Muscle of back (tissue), 11 donors: Measurements from ENCODE around the gene CPPED1. TPM values are rescaled to one million over a fixed set of nuclear protein-coding genes. Genes with fewer than 3 reads are reported as not detected.

ENCODE experiments used
- DNase-seq, 3 donors: peaks; one replicate each; pipeline versions ENCODE4 v3.0.0 to v3.0.0-alpha.2; 2013
- polyA plus RNA-seq, 10 donors: library from polyadenylated mRNA; unstranded; fragments of 120-200 nt; gene quantifications; one replicate each; pipeline ENCODE4 v1.2.1, GENCODE V29; 2013; ENCODE audit not compliant: insufficient read length in 10 of 10

The CPPED1 gene
- polyA plus RNA-seq, 10 donors = 5.9 to 10.0 (median 7.7) TPM

DNA sequence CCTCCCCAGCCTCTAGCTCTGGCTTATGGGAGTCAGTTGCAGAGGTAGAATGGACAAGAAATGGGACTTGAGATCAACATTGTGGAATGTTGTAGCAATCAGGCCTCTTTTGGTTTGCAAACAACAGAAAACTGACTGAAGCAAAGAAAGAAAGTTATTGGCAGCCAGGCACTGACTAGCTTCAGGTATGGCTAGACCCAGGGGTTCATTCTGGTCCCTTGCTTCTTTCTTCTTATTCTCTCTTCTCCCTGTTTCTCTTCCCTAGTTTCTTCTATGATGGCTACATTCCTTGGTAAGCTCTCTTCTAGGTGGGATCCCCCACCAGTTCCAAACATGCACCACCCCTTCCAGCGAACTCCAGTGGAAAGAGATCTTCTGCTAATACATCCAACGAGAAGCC lies 154.3 kb downstream of the CPPED1 start:
- DNase-seq = no peak

GRCh38 chr16:12646490-12647274 lies 157.0 kb downstream of the CPPED1 start:
- no peak for DNase-seq

DNA sequence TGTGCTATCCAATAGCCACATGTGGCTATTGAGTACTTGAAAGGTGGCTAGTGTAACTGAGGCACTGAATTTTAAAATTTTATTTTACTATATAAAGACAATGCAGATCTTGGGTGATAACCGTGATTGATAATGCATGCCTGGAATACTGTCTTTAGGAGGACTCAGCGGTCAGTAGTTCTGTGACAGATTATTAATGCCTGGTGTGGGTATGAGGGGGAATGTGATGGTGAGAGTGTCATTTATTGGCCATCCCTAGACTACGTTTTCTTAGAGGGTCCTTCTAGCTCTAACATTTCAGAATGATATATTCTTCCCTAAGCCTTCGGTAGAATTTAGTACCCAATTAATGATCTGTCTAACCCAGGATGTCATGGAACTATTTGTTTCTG lies 157.6 kb downstream of the CPPED1 start:
- no peak for DNase-seq

GRCh38 chr16:12643034-12643455 lies 160.6 kb downstream of the CPPED1 start:
- no peak for DNase-seq

GRCh38 chr16:12639044-12639443 lies 164.6 kb downstream of the CPPED1 start:
- no peak for DNase-seq

- no peak for DNase-seq
Measured at GRCh38 chr16:12637002-12637401, 166.7 kb downstream of the CPPED1 start.

- DNase-seq = no peak
Measured at GRCh38 chr16:12629271-12629670, 174.4 kb downstream of the CPPED1 start.

DNA sequence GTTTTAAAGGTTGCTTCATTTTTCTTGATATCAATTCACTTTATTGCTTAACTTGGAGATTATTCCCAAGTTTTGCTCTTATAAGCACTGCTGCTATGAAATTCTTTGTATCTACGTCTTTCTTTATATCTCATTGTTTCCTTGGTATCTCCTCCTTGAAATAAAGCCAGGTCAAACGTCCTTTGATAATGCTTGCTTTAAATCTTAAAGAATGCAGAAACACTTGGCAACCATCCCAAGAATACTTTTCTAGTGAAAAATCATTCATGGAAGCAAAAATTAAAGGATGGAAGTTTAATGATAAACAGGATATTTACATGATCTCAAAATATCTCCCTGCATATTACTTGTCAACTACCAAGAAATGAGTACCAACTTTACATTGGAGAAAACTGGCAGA lies 175.2 kb downstream of the CPPED1 start:
- DNase-seq = no peak

GRCh38 chr16:12627394-12627793 lies 176.3 kb downstream of the CPPED1 start:
- DNase-seq = no peak

DNA sequence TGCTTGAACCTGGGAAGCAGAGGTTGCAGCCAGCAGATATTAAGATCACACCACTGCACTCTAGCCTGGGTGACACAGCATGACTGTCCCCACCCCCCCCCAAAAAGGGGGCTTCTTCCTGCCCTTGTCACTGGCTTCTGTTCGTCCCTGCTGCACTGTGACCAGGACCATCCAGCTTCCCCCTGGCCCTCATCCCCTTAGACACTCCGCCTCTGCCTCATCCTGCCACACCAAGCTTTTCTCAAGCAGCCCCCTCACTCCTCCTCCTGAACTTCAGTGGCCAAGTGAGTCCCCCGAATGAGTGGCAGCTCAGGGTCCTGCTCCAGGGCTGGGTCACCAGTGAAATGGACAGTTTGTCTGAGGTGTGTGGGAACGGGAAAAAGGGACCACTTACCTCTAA lies 177.3 kb downstream of the CPPED1 start:
- DNase-seq = no peak

DNA sequence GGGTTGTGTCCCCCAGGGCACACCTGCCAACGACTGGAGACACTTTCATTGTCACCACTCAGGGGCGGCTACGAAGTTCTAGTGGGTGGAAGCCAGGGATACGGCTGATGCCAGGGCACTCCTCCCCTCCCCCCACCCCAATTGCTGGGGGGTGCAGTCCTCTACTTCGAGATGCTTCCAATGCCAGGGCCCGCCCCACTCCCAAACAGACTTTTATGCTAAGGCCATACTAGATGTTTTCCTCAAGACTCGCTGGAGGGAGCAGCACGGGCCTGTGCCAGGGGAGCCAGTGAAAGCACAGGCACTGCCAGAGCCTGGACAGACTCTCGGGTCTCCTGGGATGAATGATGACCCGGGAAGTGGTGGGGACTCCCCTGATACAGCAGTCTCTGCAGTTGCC lies 178.0 kb downstream of the CPPED1 start:
- no peak for DNase-seq

GRCh38 chr16:12625068-12625467 lies 178.6 kb downstream of the CPPED1 start:
- no peak for DNase-seq

DNA sequence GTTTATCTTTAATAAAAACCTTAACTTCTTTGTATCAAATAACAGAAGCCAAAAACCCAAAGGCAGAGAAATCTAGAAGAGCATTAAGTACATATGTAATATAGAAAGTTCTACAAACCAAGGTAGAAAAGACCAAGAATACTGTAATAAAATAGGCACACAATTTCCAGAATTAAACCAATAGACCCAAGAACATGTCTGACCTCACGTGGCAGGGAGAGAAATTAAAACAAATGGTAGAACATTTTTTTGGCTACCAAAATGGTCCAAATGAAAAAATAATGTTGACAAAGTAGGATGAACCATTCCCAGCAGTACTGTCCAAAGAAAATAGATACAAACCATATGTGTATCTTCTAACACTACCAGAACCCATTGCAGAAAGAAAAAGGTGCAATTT lies 183.5 kb downstream of the CPPED1 start:
- DNase-seq = no peak

DNA sequence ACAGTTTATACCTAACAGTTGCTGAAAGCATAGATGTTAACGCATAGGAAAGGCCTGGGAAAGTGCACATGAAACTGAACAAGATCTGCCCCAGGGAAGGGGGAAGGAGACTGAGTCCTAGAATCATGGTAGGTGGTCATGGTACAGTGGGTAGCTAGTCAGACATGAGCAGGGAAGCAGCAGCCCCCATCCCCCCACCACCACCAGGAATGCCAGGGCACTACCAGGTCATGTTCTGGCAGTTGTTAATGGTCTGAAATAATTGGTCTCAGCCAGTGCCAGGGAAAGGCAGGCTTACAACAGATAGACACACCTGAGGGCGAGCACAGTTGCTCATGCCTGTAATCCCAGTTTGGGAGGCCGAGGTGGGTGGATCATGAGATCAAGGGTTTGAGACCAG lies 185.2 kb downstream of the CPPED1 start:
- DNase-seq = no peak

GRCh38 chr16:12617401-12617819 lies 186.3 kb downstream of the CPPED1 start:
- no peak for DNase-seq

GRCh38 chr16:12614662-12615278 lies 188.9 kb downstream of the CPPED1 start:
- DNase-seq = no peak

DNA sequence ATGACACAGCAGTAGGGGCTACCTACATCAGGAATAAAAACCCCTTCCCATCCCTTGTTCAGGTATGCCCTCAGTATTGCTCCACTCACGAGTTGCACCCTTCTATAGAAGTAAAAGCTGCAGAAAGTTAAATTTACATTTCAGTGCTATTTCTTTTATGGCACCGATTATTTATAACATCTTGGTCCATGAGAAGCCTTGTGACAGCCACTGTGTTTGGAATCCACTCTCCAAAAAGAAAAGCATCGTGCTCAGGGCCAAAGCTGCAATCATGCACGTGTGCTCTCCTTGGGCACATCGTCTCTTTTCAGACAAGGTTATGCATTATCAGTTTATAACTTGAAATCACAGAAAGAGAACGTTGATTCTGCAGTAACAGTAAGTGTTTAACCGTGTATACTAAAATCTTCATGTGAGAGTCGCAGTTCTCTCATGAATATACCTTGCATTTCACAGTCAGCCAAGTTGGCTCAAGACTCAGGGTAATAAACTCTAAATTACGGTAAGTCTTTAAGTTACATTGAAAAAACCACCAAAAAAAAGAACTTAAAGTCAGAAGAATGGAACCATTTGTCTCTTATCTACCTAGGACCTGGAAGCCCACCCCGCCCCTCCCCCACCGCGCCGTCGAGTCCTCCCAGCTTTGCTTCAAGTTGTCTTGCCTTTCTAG lies 189.6 kb downstream of the CPPED1 start:
- DNase-seq = no peak

DNA sequence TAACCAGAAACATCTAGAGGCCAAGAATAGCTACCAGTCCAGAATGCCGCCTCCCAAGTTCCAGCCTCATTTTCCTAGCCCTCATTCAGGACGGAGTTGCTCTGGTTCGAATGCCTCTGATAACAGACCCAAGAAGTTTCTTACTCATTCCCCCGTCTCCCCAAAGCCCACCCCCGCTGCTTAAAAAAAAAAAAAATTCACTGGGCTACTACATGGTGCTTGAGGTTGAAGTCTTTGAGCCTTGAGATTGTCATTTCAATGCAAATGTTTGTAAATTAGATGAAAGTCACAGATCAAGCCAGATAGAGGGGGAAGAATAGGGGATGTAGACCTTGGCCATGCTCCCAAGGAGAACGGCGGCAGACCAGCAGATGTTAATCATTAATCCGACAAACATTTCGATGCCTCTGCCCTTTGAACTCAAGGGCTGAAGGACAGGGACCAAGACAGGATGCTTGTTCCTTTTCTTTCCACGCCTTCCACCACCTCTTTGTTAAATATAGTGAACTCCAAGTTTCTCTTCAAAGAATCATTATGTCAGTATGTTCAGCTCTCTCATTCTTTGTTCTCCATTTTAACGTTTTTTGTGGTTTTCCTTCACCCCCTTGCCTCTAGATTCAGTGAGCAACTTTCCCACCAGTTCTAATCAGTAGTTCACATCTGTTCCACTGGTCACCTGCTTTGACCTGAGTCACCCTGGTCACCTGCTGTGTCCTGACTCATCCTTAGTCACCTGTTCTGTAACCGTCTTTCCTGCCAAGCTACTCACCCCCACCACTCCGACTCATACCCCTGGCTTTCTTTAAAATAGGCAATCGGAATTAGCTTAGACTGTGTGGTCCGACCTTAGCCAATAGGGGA lies 190.3 kb downstream of the CPPED1 start:
- no peak for DNase-seq

GRCh38 chr16:12612598-12613101 lies 191.0 kb downstream of the CPPED1 start:
- DNase-seq = no peak

DNA sequence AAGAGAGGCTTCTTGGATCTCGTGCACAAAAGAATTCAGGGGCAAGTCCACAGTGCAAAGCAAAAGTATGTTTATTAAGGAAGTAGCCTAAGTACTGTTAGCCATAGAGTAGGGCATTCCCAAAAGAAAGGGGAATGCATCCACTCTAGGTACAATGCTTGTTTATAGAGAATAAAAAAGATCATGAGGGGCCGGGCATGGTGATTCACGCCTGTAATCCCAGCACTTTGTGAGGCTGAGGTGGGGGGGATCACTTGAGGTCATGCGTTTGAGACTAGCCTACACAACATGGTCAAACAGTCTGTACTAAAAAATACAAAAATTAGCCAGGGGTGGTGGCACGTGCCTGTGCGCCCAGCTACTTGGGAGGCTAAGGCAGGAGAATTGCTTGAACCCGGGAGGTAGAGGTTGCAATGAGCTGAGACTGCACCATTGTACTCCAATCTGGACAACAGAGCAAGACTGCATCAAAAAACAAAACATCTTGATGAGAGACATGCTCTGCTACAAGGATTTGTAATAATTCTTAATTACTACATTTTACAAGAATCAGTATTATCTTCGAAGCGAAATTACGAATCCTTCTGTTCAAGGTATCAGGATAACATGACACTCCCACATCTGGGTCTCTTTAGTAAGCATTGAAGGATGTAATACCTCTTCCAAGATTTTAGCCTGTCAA lies 191.6 kb downstream of the CPPED1 start:
- no peak for DNase-seq

- DNase-seq = no peak
Measured at GRCh38 chr16:12611006-12611477, 192.6 kb downstream of the CPPED1 start.
